GM19455 (cell line): Measurements from ENCODE around the gene SELENBP1.
"Not testable (repeated sequence)": the region's sequence is repeated elsewhere in the genome, so short reads cannot be mapped to it uniquely, and the experiment has no call there.

Experiments used
- ATAC-seq: cut with Tn5 transposase; IDR thresholded peaks from one replicate; pipeline ENCODE4 v1.9.1; 2021; ENCODE audit not compliant: unreplicated experiment

The SELENBP1 gene

GRCh38 chr1:151372058-151372934, at the start of gene SELENBP1:
SELENBP1 (minus strand) TSS chr1:151372705; CDS start chr1:151372641, 64 bp downstream.
- no peak for ATAC-seq

- ATAC-seq: no peak
Observed at GRCh38 chr1:151419819-151420218, 47.3 kb upstream of the SELENBP1 start.

- ATAC-seq: no peak
Observed at GRCh38 chr1:151418081-151418480, 45.6 kb upstream of the SELENBP1 start.

- ATAC-seq: no peak
Observed at GRCh38 chr1:151416231-151416630, 43.7 kb upstream of the SELENBP1 start.

- no peak for ATAC-seq
Observed at GRCh38 chr1:151411884-151412283, 39.4 kb upstream of the SELENBP1 start.

GRCh38 chr1:151408891-151409290, 36.4 kb upstream of the SELENBP1 start:
- no peak for ATAC-seq

GRCh38 chr1:151407304-151407703, 34.8 kb upstream of the SELENBP1 start:
- no peak for ATAC-seq

GRCh38 chr1:151406176-151406575, 33.7 kb upstream of the SELENBP1 start:
- no peak for ATAC-seq

GRCh38 chr1:151405187-151405951, 32.9 kb upstream of the SELENBP1 start:
- ATAC-seq: no peak

- no peak for ATAC-seq
Observed at GRCh38 chr1:151403612-151404011, 31.1 kb upstream of the SELENBP1 start.

GRCh38 chr1:151402764-151403163, 30.3 kb upstream of the SELENBP1 start:
- ATAC-seq: no peak

- no peak for ATAC-seq
Observed at GRCh38 chr1:151401860-151402259, 29.4 kb upstream of the SELENBP1 start.

- ATAC-seq: no peak
Observed at GRCh38 chr1:151401125-151401788, 28.8 kb upstream of the SELENBP1 start.

GRCh38 chr1:151399324-151400171, 27.0 kb upstream of the SELENBP1 start, which contains the start of gene PSMB4:
PSMB4 (plus strand) TSS chr1:151399573; CDS start chr1:151399588, 15 bp downstream.
- peak; percentile 83 for ATAC-seq

GRCh38 chr1:151396265-151396664, 23.8 kb upstream of the SELENBP1 start:
- not testable (repeated sequence) for ATAC-seq

GRCh38 chr1:151393583-151393982, 21.1 kb upstream of the SELENBP1 start:
- no peak for ATAC-seq

GRCh38 chr1:151391079-151391563, 18.6 kb upstream of the SELENBP1 start:
- ATAC-seq: no peak

- ATAC-seq: not testable (repeated sequence)
Observed at GRCh38 chr1:151390221-151391078, 17.9 kb upstream of the SELENBP1 start.

- no peak for ATAC-seq
Observed at GRCh38 chr1:151386002-151386401, 13.5 kb upstream of the SELENBP1 start.
